ENCODE data around the gene ALS2CL. TPM values are rescaled to one million over a fixed set of nuclear protein-coding genes. Genes with fewer than 3 reads are reported as not detected.
A peak's percentile ranks its signal among the peaks of the same experiment; 100 is the strongest.

Gene ALS2CL
- total RNA-seq, 1 donor from 2014 or later, result 0.51 TPM

DNA sequence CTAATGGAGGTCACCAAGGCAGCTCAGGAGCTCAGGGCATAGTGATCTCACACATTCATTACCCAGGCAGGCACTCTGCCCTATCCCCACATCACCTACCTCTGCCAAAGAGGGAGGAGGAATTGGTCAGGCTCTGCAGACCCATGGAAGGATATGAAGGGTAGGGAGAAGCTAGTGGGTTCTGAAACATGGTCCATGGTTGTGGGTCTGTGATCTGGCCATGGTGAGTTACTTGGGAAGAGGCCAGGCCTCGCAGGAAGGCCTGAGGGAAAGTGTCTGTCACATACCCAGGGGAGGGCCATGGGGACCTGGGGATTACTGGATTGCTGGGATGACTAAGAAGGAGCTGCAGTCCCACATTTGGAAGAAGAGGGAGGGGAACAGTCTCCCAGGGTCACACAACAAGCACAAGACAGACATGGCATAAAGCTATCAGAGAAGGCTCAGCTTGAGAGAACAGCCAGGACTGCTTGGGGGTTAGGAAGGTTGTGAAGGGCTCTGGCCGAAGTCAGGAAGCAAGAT lies 25.6 kb upstream of the ALS2CL start:
- Mint-ChIP-seq H3K4me1 (ENCODE audit: low read depth, unreplicated experiment) (no peaks in the 10 kb centered on the region), H3K9me3 (ENCODE audit: unreplicated experiment) (peaks cover 5% of the 10 kb centered on the region), H3K36me3 (ENCODE audit: unreplicated experiment) (no peaks in the 10 kb centered on the region), H3K4me3 (ENCODE audit: unreplicated experiment) (no peak overlapping the region), H3K27ac (ENCODE audit: unreplicated experiment) (no peak overlapping the region), H3K27me3 (ENCODE audit: unreplicated experiment) (peaks cover 6% of the 10 kb centered on the region)
- TF ChIP-seq, protein P1, sequence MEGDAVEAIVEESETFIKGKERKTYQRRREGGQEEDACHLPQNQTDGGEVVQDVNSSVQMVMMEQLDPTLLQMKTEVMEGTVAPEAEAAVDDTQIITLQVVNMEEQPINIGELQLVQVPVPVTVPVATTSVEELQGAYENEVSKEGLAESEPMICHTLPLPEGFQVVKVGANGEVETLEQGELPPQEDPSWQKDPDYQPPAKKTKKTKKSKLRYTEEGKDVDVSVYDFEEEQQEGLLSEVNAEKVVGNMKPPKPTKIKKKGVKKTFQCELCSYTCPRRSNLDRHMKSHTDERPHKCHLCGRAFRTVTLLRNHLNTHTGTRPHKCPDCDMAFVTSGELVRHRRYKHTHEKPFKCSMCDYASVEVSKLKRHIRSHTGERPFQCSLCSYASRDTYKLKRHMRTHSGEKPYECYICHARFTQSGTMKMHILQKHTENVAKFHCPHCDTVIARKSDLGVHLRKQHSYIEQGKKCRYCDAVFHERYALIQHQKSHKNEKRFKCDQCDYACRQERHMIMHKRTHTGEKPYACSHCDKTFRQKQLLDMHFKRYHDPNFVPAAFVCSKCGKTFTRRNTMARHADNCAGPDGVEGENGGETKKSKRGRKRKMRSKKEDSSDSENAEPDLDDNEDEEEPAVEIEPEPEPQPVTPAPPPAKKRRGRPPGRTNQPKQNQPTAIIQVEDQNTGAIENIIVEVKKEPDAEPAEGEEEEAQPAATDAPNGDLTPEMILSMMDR (IDR thresholded peaks at IDR 0.05; ENCODE audit: partially characterized antibody, unreplicated experiment), result no peak
- DNase-seq, result no peak

DNA sequence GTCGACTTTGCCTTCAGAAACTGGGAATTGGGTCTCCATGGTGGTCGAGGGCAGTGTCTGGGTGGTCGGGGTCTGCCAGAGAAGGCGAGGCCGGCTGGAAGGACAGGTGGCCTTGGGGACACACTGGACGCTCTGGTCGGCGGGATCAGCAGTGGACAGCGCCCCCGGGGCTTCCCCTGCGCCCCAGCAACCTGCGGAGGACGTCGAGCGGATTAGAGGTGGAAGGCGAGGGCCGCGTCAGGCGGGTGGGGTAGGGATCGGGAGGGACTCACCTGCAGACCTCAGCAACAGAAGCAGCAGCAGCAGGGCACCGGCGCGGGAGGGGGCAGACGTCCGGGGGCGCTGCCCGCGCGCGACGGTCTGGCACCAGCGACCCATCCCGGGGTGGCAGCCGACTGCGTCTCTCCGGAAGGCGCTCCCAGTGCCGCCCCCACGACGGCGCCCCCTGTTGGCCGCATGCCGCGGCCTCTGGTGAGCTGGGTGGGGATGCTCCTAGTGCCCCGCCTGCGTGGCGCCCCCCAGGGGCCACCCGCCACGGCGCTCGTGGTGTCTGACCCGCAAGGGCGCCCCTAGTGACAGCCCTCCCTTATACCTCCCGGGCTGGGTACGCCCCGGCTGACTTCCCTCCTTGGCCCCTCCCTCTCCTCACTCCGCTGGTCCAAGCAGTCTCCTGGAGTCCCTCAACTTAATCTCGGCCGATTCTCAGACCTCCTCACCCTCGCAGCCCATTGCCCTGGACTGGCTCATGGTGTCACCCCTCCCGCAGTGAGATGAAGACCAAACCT lies 24.2 kb upstream of the ALS2CL start, which contains the start of gene PRSS50:
Gene PRSS50, minus strand, starts transcription at position 423 of the 785 bp plus-strand sequence. Its CDS starts 45 bp downstream, at position 378.
- Mint-ChIP-seq H3K4me1 (ENCODE audit: low read depth, unreplicated experiment) (no peaks in the 10 kb centered on the region), H3K27ac (ENCODE audit: unreplicated experiment) (no peak within 1 kb of the TSS), H3K4me3 (ENCODE audit: unreplicated experiment) (no peak within 1 kb of the TSS), H3K36me3 (ENCODE audit: unreplicated experiment) (no peaks in the 10 kb centered on the region), H3K9me3 (ENCODE audit: unreplicated experiment) (peaks cover 5% of the 10 kb centered on the region), H3K27me3 (ENCODE audit: unreplicated experiment) (peaks cover 6% of the 10 kb centered on the region)
- DNase-seq, result no peak
- TF ChIP-seq, protein P1 (IDR thresholded peaks at IDR 0.05; ENCODE audit: partially characterized antibody, unreplicated experiment), result peak; percentile 38

DNA sequence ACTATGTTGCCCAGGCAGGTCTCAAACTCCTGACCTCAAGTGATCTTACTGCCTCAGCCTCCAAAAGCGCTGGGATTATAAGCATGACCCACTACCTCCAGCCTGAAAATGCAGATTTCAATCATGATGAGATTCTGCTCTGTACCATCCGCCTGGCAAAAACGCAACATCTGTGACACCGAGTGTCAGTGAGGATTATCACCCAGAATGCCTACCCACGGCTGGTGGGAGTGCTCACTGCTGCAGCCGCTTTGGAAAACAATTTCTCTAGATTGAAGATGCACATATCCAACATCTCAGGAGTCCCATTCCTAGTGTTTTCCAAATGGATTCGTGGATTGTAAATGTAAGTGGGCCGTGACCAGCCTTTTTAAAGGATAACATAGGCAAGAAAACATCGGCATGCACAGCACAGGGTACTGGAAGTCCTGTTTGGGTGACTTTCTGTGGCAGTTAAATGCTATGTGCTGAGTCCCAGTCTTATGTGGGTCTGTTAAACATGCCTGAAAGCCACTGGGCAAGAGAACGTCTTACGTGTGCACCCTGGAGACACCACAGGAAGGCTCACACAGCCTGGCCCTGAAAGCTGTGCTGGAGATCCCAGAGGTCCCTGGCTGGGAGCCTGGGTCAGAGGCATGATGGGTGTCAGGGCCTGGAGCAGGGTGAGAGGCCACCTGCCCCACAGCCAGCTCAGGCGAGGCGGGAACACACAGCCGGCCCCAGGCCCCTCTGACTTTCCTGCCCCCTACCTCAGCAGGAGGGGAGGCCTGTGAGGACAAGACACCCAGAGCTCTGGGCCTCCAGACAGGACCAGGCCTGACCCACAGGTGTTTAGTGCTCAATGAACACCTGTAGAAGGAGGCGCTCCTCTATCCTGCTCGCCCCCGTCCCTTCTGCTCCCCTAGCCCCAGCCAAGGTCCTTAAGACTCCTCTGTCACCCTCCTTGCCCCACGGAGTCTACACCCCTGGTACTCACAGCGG lies 23.3 kb upstream of the ALS2CL start:
- Mint-ChIP-seq H3K4me1 (ENCODE audit: low read depth, unreplicated experiment) (no peaks in the 10 kb centered on the region), H3K36me3 (ENCODE audit: unreplicated experiment) (no peaks in the 10 kb centered on the region), H3K9me3 (ENCODE audit: unreplicated experiment) (peaks cover 5% of the 10 kb centered on the region), H3K27me3 (ENCODE audit: unreplicated experiment) (peaks cover 6% of the 10 kb centered on the region), H3K4me3 (ENCODE audit: unreplicated experiment) (no peak overlapping the region), H3K27ac (ENCODE audit: unreplicated experiment) (no peak overlapping the region)
- no peak for DNase-seq
- TF ChIP-seq, protein P1 (IDR thresholded peaks at IDR 0.05; ENCODE audit: partially characterized antibody, unreplicated experiment), result no peak

DNA sequence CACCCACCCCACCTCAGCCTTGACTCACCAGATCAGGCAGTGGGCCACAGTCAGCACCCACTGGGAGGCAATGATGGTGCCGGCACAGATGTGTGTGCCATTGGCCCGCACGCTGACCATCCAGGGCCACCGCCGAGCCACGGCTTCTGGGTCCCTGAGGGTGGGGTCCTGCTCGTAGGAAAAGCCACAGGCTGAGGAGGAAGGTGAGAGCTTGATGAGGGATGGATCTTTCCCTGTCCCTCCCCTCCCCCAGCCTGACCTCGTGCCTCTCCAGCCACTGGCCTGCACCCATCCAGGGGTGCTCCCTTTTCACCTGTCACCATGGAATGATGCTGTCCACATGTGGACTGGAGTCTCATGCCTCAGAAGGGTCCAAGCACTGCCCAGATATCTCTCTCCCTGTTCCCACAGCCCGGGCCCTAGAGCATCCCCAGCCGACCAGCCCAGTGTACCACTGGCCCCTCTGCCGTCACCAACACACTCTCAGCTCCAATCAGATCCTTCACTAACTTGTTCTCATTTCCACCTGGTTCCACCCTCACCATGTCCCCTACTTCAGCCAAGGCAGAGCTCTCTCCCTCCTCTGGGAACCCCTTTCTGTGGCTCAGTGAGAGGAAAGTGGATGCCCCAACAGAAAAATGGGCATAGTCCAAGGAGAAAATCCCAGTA lies 22.2 kb upstream of the ALS2CL start:
- H3K27me3 Mint-ChIP-seq (ENCODE audit: unreplicated experiment), result peaks cover 6% of the 10 kb centered on the region
- TF ChIP-seq, protein P1 (IDR thresholded peaks at IDR 0.05; ENCODE audit: partially characterized antibody, unreplicated experiment), result no peak
- DNase-seq, result no peak
- peaks cover 4% of the 10 kb centered on the region for H3K4me1 Mint-ChIP-seq (ENCODE audit: low read depth, unreplicated experiment)
- peaks cover 5% of the 10 kb centered on the region for H3K9me3 Mint-ChIP-seq (ENCODE audit: unreplicated experiment)
- H3K27ac Mint-ChIP-seq (ENCODE audit: unreplicated experiment), result no peak overlapping the region
- H3K4me3 Mint-ChIP-seq (ENCODE audit: unreplicated experiment), result no peak overlapping the region
- H3K36me3 Mint-ChIP-seq (ENCODE audit: unreplicated experiment), result no peaks in the 10 kb centered on the region

Data from glutamatergic neuron (in vitro differentiated cells).